HCT116 (cell line): Measurements from ENCODE around the gene NDUFS6. TPM values are rescaled to one million over a fixed set of nuclear protein-coding genes. Genes with fewer than 3 reads are reported as not detected.

Experiments
- ATAC-seq: fragments of 200-7000 bp; cut with Tn5 transposase; 2 replicates; pipeline ENCODE4 v1.9.1; 2020; ENCODE audit warnings: mild to moderate bottlenecking, moderate library complexity
- BruUV-seq: library from RNA; stranded (reverse); fragments of 400-500 nt; replicated peaks from 2 replicates; lab custom pipeline; 2021; lab: Mats Ljungman, UMichigan
- CTCF ChIA-PET: fragments of 300-600 bp; sonication (Branson Sonifier 250); formaldehyde crosslinking; loops from one replicate; lab custom pipeline; 2021; ENCODE audit warnings: antibody characterized with exemption; lab: Charles Lee
- POLR2A ChIA-PET: fragments of 300-600, 350-600 bp; sonication (Branson Sonifier 250); formaldehyde crosslinking; loops from one replicate; lab custom pipeline; 2021; ENCODE audit warnings: antibody characterized with exemption; lab: Charles Lee
- RAD21 ChIA-PET, 2 experiments: fragments of 300-600 bp; sonication (Branson Sonifier 250); formaldehyde crosslinking; loops; one replicate each; lab custom pipeline; 2023; ENCODE audit warnings: low total read pairs in 2 of 2; ENCODE audit not compliant: uncharacterized antibody in 2 of 2, unreplicated experiment in 2 of 2, low non-redundant PET in 1 of 2; lab: Charles Lee
- DNase-seq: peaks from one replicate; pipeline ENCODE4 v3.0.0-alpha.2; 2010; ENCODE audit warnings: low read depth, low spot score
- H2AFZ ChIP-seq: fragments of 200-600 bp; shearing (Covaris generic), sonication (generic); 2 replicates; pipeline ENCODE4 v1.6.1; 2017; ENCODE audit warnings: low read depth, mixed run types, mixed read lengths, antibody characterized with exemption, low read length; ENCODE audit not compliant: poor library complexity, severe bottlenecking
- H3K27ac ChIP-seq: 2 replicates; pipeline ENCODE4 v1.5.1; 2012; ENCODE audit warnings: low read depth, low read length
- H3K27me3 ChIP-seq: fragments of 200-600 bp; sonication (generic); 2 replicates; pipeline ENCODE4 v1.6.1; 2016; ENCODE audit warnings: mixed run types, low read length, mixed read lengths; ENCODE audit not compliant: insufficient read depth
- H3K36me3 ChIP-seq, 2 experiments: fragments of 200-500 bp in 1 of 2; fragments of 200-600 bp in 1 of 2; sonication (Bioruptor generic) in 1 of 2; sonication (generic) in 1 of 2; 2 replicates each; pipeline versions ENCODE4 v1.5.1 to v1.6.1; 2014 to 2016; ENCODE audit warnings: low read length in 2 of 2, inconsistent platforms in 1 of 2, mixed read lengths in 1 of 2, mixed run types in 1 of 2; ENCODE audit not compliant: insufficient read depth in 2 of 2, control insufficient read depth in 1 of 2
- H3K4me1 ChIP-seq, 2 experiments: fragments of 200-600 bp in 1 of 2; sonication (generic) in 1 of 2; 2 replicates each; pipeline versions ENCODE4 v1.5.1 to v1.6.1; 2012 to 2017; ENCODE audit warnings: low read length in 2 of 2, inconsistent platforms in 1 of 2, mild to moderate bottlenecking in 1 of 2, mixed read lengths in 1 of 2, mixed run types in 1 of 2, moderate library complexity in 1 of 2; ENCODE audit not compliant: insufficient read depth in 2 of 2, control insufficient read depth in 1 of 2
- H3K4me2 ChIP-seq: fragments of 200-600 bp; sonication (generic); 2 replicates; pipeline ENCODE4 v1.6.1; 2017; ENCODE audit warnings: mixed run types, low read length, mixed read lengths
- H3K4me3 ChIP-seq, 2 experiments: fragments of 200-600 bp in 1 of 2; sonication (generic) in 1 of 2; replicated peaks in 1 of 2; 2 replicates each; pipeline ENCODE4 v1.5.1; 2011 to 2016; ENCODE audit warnings: low read length in 2 of 2, control low read depth in 1 of 2, low read depth in 1 of 2, mild to moderate bottlenecking in 1 of 2, mixed read lengths in 1 of 2, mixed run types in 1 of 2
- H3K79me2 ChIP-seq: fragments of 200-600 bp; sonication (generic); 2 replicates; pipeline ENCODE4 v1.6.1; 2017; ENCODE audit warnings: mild to moderate bottlenecking, mixed run types, low read length, moderate library complexity, mixed read lengths; ENCODE audit not compliant: insufficient read depth
- H3K9ac ChIP-seq: fragments of 200-600 bp; sonication (generic); 2 replicates; pipeline ENCODE4 v1.6.1; 2016; ENCODE audit warnings: low read length, mixed read lengths
- H3K9me2 ChIP-seq: fragments of 200-600 bp; sonication (generic), shearing (Covaris generic); 2 replicates; pipeline ENCODE4 v1.6.1; 2017; ENCODE audit warnings: mixed run types, mild to moderate bottlenecking, moderate library complexity; ENCODE audit not compliant: insufficient read depth
- H3K9me3 ChIP-seq, 2 experiments: fragments of 200-500 bp in 1 of 2; fragments of 200-600 bp in 1 of 2; sonication (Bioruptor generic) in 1 of 2; sonication (generic) in 1 of 2; 2 replicates each; pipeline ENCODE4 v1.6.1; 2014 to 2017; ENCODE audit warnings: low read length in 2 of 2, mixed read lengths in 2 of 2, inconsistent platforms in 1 of 2, low read depth in 1 of 2, mild to moderate bottlenecking in 1 of 2, mixed run types in 1 of 2, moderate library complexity in 1 of 2; ENCODE audit not compliant: control insufficient read depth in 1 of 2, insufficient read depth in 1 of 2
- H4K20me1 ChIP-seq: fragments of 200-600 bp; sonication (generic), shearing (Covaris generic); 2 replicates; pipeline ENCODE4 v1.6.1; 2017; ENCODE audit warnings: mixed run types, mild to moderate bottlenecking, moderate library complexity; ENCODE audit not compliant: insufficient read depth
- EZH2 ChIP-seq: fragments of 200-600 bp; sonication (generic); IDR thresholded peaks from 2 replicates; pipeline ENCODE4 v1.6.1; 2017; ENCODE audit warnings: antibody characterized with exemption, mixed run types
- EZH2phosphoT487 ChIP-seq: fragments of 200-600 bp; IDR thresholded peaks from 2 replicates; pipeline ENCODE4 v1.6.1; 2018; ENCODE audit warnings: antibody characterized with exemption, borderline replicate concordance
- POLR2A ChIP-seq: IDR thresholded peaks from 2 replicates; pipeline ENCODE4 v1.7.0; 2011; ENCODE audit warnings: borderline replicate concordance; ENCODE audit not compliant: insufficient read depth, insufficient read length; ENCODE audit errors: extremely low read depth
- SP1 ChIP-seq: IDR thresholded peaks from 2 replicates; pipeline ENCODE4 v1.6.1; 2012; ENCODE audit warnings: low read depth
- ZNF274 ChIP-seq: fragments of 200-500 bp; sonication (Bioruptor generic); IDR thresholded peaks from 2 replicates; pipeline ENCODE4 v1.6.1; 2014; ENCODE audit warnings: mild to moderate bottlenecking, low read depth, low read length, inconsistent platforms
- intact Hi-C: fragments of 100-400 bp; cut with micrococcal nuclease; formaldehyde crosslinking; loops from 2 replicates; pipeline ENCODE4 v1.10.0; 2022
- total RNA-seq: library from RNA; stranded (reverse); gene quantifications from one replicate; pipeline ENCODE4 v1.2.1, GENCODE V29; 2021; ENCODE audit not compliant: unreplicated experiment

NDUFS6 gene
- total RNA-seq, 1 experiment from 2014 or later: 43.8 TPM

DNA sequence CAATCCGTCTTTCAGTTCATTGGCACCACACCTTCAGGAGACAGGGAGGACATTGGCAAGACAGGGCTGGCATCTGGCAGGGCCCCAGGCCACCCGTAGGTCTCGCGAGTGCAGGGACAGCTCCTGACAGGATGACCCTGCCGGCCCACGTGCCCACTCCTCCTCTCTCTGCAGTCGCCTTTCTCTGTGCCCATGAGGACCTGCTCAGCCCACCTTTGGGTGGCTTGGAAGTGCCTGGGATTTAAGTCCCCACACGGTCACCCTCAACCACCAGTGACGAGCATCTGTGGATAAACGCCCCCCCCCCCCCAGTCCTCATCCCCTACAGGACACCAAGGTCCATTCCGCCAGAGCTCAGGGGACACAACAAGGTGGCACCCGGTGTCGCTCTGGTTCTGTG, 5.7 kb upstream of the NDUFS6 start:
- Histone ChIP-seq H3K36me3 (peaks cover 9 to 23% of the 10 kb centered on the region in 2 experiments; a peak in 3 of 4 replicates), H3K4me3 (no peak overlapping the region), H3K27me3 (no peaks in the 10 kb centered on the region), H2AFZ (no peak overlapping the region), H3K79me2 (peaks cover 37% of the 10 kb centered on the region), H3K4me1 (peaks cover 4 to 26% of the 10 kb centered on the region in 2 experiments; a peak in 3 of 4 replicates), H3K9me2 (no peaks in the 10 kb centered on the region), H3K27ac (no peak overlapping the region), H3K9me3 (no peaks in the 10 kb centered on the region), H3K9ac (no peak overlapping the region), H4K20me1 (no peaks in the 10 kb centered on the region), H3K4me2 (no peak overlapping the region)
- ChIA-PET RAD21 (no interaction called here), CTCF (no interaction called here), POLR2A (no interaction called here)
- no peak for TF ChIP-seq ZNF274
- TF ChIP-seq EZH2phosphoT487: no peak
- intact Hi-C loops: no loop called here
- no TSS peak for BruUV-seq
- no peak for DNase-seq
- no peak for ATAC-seq

DNA sequence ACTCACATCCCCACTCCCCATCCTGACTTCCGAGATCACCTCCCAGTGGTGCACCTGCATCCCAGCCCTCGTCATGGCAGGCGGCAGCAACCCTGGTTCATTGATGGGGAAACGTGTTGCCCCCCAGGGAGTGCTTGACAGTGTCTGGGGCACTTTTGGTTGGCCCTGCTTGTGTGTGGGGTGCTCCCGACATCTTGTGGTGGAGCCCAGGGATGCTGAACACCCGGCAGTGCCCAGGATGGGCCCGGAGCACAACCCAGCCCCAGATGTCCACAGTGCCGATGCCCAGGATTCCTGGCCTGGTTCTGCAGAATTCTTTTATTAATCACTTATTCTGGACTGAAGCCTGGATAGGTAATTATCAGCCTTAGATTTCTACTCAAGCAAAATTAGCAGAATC, 5.3 kb upstream of the NDUFS6 start:
- Histone ChIP-seq H3K9me3 (no peaks in the 10 kb centered on the region), H3K4me2 (no peak overlapping the region), H2AFZ (no peak overlapping the region), H3K27ac (no peak overlapping the region), H3K27me3 (no peaks in the 10 kb centered on the region), H3K4me3 (no peak overlapping the region), H3K36me3 (peaks cover 9 to 23% of the 10 kb centered on the region in 2 experiments; a peak in 3 of 4 replicates), H3K9ac (no peak overlapping the region), H4K20me1 (no peaks in the 10 kb centered on the region), H3K79me2 (peaks cover 41% of the 10 kb centered on the region), H3K4me1 (peaks cover 4 to 28% of the 10 kb centered on the region in 2 experiments; a peak in 3 of 4 replicates), H3K9me2 (no peaks in the 10 kb centered on the region)
- TF ChIP-seq SP1 (no peak), EZH2 (no peak), POLR2A (no peak)
- no peak for DNase-seq
- BruUV-seq: no TSS peak
- intact Hi-C loops: no loop called here
- CTCF ChIA-PET: no interaction called here
- RAD21 ChIA-PET: no interaction called here
- POLR2A ChIA-PET: no interaction called here
- ATAC-seq: no peak
